Sigmoid colon (tissue), 4 donors: Measurements from ENCODE around the gene PTPN7.

Experiments
- CTCF ChIP-seq, 4 experiments: fragments of 450-650 bp in 3 of 4; fragments of 200-600 bp in 1 of 4; IDR thresholded peaks; one replicate each; pipeline ENCODE4 v1.5.1; 2016 to 2019; ENCODE audit warnings: antibody characterized with exemption in 4 of 4, mild to moderate bottlenecking in 3 of 4, moderate library complexity in 2 of 4
- EP300 ChIP-seq, 4 donors: sonication (generic); formaldehyde crosslinking; IDR thresholded peaks; one replicate each; pipeline ENCODE4 v1.6.1; 2017; ENCODE audit warnings: antibody characterized with exemption in 4 of 4
- POLR2A ChIP-seq, 2 donors: fragments of 450-650 bp; IDR thresholded peaks; one replicate each; pipeline ENCODE4 v1.6.1; 2016; ENCODE audit warnings: antibody characterized with exemption in 2 of 2, mild to moderate bottlenecking in 2 of 2, moderate library complexity in 2 of 2
- POLR2AphosphoS5 ChIP-seq, 4 donors: sonication (generic); formaldehyde crosslinking; IDR thresholded peaks; one replicate each; pipeline ENCODE4 v1.6.1; 2017; ENCODE audit warnings: antibody characterized with exemption in 4 of 4

- no peak for TF ChIP-seq CTCF (IDR thresholded peaks at IDR 0.05)
- no peak for TF ChIP-seq POLR2AphosphoS5 (IDR thresholded peaks at IDR 0.05)
- no peak for TF ChIP-seq EP300 (IDR thresholded peaks at IDR 0.05)
- TF ChIP-seq POLR2A (IDR thresholded peaks at IDR 0.05), result no peak
Measured at GRCh38 chr1:202186327-202186726, 25.9 kb upstream of the PTPN7 start.
